Measurements from ENCODE around the gene COL5A1.

DNA sequence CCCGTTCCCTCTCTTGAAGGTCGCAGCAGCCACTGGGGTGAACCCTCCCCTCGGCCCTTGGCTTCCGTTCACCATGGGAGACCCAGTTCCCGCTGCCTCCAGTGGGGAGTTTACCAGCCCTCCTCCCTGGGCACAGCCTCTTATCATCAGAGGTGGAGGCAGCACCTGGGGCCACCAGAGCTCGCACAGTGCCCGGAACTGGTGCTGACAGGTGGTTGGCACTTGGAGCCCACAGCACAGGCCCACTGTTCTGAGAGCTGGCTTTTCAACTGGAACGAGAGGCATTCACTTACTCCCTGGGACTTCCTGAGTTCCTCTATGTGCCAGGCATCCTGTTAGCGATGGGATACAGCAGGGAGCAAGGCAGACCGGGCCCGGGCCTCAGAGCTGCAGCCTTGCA, 132.2 kb downstream of the COL5A1 start:
- TF ChIP-seq POLR2A (IDR thresholded peaks at IDR 0.05): no peak
- TF ChIP-seq, protein P1, sequence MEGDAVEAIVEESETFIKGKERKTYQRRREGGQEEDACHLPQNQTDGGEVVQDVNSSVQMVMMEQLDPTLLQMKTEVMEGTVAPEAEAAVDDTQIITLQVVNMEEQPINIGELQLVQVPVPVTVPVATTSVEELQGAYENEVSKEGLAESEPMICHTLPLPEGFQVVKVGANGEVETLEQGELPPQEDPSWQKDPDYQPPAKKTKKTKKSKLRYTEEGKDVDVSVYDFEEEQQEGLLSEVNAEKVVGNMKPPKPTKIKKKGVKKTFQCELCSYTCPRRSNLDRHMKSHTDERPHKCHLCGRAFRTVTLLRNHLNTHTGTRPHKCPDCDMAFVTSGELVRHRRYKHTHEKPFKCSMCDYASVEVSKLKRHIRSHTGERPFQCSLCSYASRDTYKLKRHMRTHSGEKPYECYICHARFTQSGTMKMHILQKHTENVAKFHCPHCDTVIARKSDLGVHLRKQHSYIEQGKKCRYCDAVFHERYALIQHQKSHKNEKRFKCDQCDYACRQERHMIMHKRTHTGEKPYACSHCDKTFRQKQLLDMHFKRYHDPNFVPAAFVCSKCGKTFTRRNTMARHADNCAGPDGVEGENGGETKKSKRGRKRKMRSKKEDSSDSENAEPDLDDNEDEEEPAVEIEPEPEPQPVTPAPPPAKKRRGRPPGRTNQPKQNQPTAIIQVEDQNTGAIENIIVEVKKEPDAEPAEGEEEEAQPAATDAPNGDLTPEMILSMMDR (IDR thresholded peaks at IDR 0.05): no peak

Data from Peyer's patch (tissue), 4 donors.